Stimulated activated CD8-positive, alpha-beta memory T cell treated with anti-CD3 and anti-CD28 coated beads, Interleukin-15, amount 100 ng/mL, for 1 hour (primary cell): ENCODE results near the gene PDE10A.

Source experiments
- DNase-seq: peaks from one replicate; pipeline ENCODE4 v3.0.0-alpha.2; 2020; ENCODE audit warnings: low read depth

Gene PDE10A

DNA sequence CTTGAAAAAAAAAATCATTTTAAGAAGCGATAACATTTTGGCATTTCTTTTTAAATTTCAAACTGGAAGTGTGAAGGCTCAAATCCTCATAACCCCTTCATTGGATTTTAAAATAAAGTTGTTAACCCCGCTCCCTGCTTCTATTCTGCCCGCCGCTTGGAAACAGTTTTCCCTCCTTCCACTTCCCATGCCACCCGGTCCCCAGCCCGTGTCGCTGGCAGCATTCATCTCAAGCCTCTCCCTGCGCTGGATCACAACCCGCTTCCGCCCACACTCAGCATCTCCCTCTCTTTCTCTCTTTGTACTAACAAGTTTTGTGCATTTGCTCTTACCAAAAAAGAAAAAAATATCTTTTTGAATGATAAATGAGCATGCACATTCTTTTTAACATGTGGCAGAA is 15.4 kb upstream of the PDE10A start:
- no peak for DNase-seq

DNA sequence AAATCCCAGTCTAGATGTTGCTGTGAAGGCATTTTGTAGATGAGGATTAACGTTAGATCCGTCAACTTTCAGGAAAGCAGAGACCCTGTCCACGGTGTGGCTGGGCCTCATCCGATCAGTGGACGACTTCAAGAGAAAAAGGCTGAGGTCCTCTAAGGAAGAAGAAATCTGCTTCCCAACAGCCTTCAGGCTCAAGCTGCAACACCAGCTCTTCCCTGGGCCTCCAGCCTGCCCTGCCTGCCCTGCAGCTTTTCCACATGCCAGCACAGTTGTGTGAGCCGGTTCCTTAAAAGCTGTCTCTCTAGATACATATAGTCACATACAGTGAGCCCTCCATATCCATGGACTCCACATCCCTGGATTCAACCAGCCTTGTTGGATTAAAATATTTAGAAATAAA is 14.1 kb upstream of the PDE10A start:
- no peak for DNase-seq

DNA sequence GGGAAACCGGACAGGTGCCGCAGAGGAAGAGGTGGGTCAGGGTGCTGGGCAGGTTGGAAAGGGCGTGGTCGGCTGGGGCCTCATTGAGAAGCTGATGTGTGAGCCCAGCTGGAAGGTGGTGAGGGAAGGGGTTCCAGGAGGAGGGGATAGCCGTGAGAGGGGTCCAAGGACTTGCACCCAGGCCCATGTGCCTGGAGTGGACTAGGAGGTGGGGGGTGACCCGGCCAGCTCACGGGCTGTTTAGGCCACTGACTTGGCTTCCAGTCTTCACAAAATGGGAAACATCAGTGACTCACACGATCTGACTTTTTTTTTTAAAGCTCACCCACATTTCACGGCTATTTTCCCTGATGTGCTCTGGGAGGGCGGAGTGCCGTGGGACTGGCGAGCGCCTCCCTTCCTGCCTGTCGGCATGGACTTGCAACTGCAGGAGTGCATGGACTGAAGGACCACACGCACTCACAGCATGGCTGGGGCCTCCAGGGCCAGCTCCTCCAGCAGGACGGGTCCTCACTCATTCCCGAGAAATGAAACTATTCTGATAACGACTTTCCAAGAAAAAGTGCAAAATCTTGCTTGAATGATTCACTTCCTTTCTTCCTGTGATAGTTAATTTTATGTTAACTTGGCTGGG is 13.5 kb upstream of the PDE10A start:
- DNase-seq, result no peak

DNA sequence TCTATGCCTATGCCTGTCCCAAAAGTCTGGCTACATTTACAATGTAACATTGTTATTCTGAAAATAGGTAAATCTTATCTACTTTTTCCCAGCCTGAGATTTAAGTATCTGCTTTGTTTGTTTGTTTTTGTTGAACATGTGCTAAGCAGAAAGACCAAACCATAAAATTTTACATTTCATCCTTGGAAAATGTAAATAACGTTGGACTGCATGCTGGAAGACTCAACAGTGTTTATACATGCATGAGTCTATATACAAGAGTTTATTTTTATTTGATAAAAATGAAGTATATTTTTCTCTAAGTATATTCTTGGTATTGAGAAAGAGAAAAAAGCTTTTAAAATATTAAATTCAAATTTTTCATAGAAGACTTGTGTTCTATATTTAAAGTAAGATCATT is 12.1 kb upstream of the PDE10A start:
- no peak for DNase-seq

DNA sequence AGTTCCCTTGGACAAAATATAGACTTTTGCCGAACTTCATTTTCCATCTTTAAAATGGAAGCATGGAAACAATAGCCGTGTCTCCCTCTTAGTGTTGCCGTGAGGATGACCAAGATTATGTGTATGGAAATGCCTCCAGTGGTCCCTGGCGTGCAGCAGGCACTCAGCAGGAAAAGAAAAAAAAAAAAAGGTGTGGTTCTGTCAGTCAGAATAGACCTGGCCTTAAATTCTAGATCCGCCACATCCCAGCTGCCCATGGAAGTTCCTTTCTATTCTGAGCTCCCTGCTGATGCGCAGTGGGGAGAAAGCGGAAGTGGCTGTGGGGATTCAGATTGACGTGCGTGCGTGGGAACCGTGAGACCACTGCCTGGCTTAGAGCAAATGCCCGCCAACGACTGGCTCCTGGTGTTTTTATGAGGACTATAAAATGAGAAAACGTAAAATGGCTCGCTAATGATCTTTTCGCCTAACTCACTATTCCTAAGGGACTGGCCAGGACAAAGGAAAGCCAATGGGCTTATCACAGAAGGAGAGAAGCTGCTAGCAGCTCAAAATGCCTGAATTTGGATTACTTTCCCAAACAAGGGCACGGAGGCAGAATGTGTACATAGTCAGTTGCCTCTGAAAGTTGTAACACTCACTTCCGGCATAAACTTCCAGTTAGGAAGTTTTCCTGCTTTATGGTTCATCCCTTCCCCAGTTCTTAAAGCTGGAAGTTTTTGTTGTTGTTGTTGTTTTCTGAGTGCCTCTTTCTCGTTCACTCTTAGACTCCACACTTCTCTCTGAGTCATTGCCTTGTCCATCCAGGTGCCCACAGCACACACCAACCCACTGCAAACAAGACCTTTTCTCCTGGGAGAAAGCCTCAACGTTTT is 11.4 kb upstream of the PDE10A start:
- no peak for DNase-seq

DNA sequence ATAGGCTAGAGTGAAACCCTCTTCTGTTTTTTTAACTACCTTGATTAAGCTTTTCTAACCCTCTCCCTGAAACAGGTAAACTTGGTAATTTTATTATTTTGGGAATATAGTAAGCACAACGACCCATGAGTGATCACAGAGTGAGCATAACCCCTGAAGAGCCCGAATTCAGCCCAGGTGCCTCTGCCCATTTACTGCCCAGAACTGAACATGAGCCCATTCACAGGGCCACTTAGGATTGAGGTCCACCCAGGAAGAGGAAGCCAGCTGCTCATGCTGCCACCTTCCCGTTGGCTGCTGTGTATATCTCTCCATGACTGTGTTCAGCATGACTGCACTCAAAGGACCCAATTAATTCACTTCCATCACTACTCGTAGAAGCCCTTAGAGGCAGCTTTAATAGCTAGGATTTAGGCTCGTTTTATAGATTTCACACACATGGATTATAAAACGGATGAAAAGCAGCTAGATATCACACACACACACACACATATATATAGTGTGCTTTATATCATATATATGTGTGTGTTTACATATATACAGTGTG is 8.3 kb upstream of the PDE10A start:
- DNase-seq, result no peak

DNA sequence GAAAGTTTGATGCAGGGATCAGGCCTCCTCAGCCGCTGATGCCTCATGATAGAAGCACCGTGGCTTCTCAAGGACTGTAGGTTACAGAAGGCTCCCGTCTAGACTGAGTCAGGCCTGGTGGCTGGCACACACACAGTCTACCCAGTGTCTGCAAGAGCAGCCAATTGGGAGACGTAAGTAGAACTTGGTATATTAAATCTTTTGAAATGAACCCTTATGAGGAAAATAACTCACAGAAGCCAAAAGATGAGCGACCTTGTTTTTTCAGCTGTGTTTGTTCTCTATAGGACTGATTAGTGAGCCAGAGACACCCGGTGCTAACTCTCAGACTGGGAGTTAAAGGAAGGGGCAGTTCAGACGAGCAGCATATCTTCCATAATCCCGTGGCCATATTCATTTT is 5.9 kb upstream of the PDE10A start:
- no peak for DNase-seq

DNA sequence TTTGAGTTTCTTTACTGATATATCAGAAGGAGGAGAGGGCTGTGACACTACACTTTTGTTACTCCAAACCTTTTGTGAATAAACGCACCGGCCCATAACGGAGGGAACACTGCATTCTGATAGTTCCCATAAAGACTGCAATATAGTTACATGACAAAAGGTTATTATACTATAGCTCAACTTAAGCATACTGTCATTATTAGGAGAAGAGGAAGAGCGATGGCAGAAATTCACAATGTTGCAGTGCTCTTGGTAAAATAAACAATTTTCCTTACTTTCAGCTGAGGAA is 2.3 kb upstream of the PDE10A start:
- no peak for DNase-seq

DNA sequence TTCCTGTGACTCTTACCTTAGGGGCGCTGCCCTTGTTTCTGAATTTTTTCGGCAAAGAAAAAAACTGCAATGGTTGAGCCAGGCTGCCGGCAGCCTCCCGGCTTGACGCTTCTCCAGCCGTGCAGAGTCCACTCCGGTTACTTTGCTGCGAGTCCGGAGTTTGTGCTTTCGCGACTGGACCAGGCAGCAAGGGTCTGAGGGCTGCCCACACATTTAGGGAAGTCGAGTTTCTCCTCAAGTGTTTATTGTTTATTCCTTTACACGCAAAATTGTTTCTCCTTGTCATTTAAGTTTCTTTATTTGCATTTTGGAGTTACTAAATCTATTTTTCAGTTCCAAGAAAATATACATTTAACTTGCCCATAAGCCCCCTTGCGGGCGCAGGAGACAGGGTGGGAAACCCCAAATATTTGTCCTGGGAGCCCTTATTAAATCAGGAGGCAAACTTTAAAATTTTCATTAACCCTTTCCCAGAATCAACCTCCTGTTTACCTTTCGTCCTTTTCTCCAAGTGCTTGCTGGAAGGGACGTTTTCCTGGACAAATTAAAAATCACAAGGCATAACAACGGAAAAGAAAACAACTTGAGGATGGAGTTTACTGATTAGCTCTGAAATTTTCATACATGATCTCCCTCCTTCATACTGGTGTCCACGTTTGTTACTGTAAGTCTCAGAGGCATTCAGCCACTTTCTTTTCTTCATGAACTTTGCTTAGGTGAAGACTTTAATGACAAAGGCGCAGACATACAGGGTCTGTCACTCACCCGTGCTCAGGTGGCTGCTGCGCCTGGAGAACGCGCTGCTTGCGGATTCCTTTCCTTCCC is 1.7 kb upstream of the PDE10A start:
- DNase-seq, result no peak

DNA sequence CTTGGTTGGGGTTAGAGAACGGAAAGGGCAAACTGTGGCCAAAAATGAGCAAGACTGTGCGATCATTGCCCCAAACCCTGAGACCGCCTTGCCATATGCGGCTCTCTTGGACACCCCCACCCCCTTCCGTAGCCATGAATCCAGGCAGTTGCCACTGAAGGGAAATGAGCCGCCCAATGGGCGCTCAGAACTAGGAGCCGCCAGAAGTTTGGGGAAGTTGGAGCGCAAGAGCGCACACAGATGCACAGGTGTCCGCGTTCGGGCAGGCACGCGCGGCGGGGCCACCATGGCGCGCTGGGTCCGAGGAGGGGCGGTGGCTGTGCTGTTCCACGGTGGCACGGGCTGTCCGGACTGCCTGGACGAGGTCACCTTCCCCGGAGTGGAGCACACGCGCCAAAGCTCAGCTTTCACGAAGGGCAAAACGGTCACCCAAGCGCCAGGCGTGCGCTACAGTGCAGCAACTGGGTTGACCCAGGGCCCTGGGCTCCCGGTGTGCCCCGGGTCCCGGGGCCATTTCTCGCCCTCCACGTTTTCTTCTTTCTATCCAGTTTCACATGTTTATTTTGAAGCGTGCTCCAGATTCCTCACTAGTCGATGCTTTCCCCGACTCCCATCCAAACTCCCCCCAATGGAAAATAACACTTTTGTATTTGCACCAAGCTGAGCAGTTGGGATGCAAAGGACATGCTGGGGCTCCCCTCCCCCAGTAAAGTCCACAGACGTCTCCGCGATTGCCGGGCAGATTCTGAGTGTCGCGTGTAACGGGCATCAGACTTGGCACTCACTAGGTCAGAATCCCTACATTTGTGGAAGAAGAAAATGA is 906 bp upstream of the PDE10A start:
- DNase-seq, result no peak

DNA sequence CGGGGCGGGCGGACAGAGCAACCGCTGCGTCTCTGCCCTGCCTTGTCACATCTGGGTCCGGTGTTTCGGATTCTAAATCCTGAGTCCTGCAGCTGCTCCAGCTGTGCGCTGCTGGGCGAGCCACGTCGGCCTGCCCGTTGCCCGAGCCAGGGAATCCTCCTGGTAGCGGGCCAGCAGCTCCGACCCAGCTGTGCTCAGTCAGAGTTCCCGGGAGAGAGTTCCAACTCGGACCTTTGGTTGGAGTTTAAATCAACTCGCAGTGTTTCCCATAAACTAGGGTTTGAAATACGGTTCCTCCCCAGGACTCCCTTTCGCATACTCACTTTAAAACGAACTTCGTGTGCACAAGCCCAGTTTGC is 315 bp upstream of the PDE10A start:
- no peak for DNase-seq

DNA sequence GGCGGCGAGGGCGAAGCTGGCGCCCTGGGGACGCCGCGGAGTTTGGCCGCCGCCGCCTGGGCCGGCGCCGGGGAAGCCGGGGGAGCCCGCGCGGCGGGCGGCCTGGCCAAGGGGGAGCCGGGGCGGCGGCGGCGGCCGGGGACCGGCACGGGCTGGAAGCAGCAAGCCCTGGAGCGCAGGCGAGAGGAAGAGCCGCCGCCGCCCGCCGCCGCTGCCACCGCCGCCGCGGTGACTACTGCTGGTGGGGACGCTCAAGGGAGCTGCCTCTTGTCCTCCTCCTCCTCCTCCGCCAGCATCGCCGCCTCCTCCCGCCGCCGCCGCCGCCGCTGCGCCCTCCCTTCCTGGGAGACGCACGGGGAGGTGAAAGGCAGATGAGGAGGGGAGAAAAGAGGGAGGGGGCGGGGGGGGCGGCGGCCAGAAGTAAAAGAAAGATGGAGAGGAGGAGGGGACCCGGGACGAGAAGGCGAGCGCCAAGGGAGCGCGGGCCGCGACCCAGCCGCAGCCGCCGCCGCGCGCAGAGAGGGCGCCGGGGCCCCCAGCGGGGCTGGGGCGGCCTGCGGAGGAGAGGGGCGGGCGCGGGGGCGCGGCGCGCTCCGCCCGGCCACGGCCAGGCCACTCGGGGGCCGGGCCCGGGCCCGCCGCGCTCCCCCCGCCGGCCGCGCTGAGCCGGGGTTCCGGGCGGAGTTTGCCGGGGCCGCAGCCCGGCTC is 846 bp downstream of the PDE10A start:
- DNase-seq, result no peak

DNA sequence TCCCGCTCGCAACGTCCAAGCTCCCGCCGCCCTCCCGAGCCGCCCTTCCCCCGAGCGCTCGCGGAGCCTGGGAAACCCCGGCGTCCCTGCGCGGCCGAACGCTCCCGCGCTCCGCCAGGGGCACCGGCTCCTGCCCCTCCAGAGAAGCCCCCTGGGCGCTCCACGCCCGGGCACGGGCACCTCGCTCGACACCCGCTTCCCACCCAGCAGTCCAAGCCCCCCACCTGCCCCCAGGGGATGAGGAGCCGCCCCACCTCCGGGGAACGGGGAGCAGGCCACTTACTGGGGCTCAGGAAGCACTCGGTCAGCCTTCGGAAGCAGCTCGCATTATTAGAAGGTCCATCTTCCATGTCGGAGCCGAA is 1.4 kb downstream of the PDE10A start:
- no peak for DNase-seq

DNA sequence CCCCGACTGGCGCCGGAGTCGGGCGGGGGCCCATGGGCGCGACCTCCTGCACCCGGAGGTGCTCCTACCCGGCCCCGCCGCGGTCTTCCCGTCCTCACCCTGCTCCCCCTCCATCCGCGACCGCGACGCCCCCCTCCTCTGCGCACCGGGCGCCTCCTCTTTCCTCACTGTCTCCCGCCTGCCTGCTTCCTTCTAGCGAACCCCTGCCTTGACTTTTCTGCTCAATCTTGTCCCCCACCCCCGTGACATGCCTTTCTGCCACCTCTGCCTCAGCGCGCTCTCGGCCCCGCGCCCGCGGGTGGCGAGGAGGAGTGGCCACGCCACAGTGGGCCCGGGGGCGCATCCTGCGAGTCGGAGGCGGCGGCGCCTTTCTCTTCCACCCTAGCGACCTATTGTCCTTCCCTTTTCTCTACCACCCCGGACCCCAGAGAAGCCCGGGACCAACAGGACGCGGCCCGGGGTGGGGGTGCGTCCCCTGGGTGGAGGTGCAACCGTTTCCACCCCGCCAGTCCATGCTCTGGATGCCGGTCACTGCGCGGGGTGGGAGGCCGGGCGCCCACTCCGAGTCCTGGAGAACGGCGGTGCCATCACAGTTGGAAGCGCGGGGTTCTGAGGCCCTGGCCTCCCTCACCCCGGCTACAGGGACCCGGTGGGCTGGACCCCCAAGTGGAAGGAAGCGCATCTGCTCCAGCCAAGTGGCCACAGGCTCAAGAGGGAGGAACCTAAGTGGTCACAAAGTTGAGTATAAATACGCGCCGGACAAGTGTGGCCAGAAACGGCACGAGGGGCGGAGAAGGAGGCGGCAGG is 2.0 kb downstream of the PDE10A start:
- DNase-seq, result no peak

DNA sequence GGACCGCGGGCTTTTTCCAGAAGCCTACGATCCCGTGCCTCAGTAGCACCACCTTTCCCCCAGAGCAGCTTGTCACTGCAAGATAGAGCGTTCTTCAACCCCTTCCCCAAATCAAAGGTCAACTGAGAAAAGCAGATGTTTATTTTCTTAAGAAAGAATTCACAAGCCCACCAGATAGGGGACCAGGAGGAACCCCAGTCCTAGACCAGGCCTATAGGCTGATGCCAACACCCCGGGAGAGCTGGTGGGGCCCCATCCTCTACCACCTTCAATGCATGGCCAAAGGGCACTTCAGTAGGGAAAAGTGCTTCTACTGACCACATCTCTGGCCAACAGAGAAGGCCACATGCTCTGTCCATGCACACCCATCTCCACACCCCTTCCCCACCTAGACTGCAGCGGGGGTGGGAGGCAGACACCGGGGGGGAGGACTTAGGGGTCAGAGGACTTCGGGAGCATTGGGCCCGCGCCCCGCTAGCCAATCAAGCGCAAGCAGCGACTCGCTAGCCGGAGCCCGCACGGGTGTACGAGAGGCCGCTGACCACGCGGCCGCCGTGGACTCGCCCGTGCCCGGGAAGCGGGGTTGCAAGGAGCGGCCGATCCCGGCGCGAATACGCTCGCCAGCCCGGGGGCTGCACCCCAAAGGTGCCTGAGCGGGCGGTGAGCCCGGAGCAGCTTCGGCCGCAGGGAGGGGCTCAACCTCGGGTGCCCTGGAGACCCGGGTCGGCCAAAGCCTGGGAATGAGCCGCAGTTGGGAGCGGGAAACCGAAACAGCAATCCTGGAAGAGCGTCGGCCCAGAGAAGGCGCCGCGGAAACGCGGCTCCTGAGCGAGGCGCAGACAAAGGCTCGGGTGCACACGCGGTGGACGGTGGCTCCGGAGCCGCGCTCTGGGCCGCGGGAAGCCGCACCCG is 2.8 kb downstream of the PDE10A start:
- no peak for DNase-seq

DNA sequence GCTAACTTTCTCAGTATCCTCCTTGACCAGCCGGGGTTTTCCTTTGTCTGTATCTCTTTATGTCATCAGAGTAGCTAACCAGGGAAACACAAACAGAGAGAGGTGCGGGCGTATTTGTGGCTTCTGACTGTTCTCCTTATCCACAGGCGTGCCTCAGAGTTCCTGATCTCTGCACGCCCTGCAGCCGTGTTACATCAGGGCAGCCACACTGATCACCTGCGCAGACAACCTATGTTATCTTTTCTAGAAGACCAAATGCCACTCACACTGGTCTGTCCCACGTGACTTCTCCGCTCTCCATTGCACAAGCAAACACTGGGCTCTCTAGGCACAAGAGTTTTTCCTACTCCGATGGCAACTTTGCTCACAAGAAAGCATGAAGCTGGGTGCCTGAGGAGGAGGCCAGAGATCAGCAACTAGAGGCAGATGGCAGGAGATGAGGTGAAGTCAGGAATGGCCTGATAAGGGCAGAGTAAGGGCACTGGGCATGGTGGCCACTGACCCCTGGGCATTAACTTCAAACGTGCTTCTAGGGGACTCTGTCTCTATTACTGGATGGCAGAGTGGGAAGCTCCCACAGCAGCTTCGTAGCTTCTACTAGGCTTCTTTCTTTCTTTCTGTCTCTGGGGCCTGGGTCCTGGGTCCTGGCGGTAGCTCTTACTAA is 4.5 kb downstream of the PDE10A start:
- DNase-seq, result no peak

DNA sequence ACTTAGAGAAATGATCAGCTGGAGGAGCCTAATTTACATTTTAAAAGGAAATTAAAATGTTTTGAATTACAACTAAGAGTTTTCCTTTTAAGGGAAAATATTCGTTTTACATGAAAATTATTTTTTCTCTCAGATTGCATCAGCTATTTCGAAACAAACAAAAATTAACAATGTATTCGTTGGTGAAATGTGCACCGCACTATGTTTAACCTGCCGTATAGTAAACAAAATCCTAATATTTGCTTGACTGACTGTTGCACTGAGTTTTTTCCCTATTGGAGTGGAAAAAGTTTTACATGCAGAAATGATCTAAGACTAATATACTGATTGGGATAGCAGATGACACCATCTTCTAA is 5.7 kb downstream of the PDE10A start:
- no peak for DNase-seq

DNA sequence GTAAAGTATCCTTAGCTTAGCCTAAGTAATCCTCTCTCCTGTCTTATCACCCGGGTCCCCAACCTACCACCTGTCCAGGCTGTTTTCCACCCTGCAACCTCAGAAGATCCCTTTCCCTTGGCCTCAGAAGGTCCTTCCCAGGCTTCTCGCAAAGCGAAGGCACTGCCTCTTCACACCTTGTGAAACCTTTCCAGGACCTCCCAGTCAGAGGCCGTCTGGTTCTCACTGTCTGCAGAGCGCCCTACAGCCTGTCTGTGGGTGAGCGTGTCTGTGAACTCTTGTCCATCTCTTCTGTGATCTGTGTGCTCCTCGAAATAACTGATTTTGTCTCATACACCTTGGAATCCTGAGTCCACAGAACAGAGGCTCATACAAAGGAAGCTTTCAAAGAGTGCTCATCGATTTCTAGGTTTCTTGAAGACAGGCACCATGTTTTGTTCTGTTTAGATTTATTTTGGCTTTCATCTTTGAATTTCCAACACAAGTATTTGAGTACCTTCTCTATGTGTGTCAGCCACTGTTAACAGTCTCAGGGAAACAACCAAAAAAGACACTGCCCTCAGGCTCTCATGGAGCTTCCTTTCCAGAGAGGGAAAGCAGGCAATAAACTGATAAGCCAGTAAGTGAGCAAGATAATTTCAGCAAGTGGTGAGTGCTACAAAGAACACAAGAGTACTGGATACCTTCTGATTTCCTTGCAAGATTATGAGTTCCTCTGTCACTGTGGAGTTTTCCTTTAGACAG is 6.3 kb downstream of the PDE10A start:
- DNase-seq, result no peak
